ENCODE results near the gene KIAA1217. TPM values are rescaled to one million over a fixed set of nuclear protein-coding genes. Genes with fewer than 3 reads are reported as not detected.

Gene KIAA1217
- polyA plus RNA-seq, 1 of the 3 experiments (the other 2 are of a cell fraction), result 7.2 TPM

DNA sequence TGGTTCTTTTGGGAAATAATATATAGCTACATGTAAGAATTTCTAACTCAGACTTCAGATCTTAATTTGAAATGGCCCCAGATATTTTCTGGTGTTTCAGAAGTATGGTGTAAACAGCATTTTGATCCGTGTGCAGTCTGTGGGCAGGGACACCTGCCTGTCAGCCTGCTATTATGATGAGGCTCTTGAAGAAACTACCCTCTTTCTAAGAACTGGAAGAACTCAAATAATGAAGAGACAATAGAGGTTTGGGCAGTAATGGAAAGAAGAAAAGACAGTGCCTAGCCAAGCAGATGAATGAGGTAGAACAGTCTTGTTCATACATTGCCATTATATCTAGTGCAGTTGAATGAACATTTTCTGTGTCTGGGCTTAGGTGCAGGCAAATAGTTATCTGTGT is 258.2 kb downstream of the KIAA1217 start:
- no peaks in the 10 kb centered on the region for H3K9me3 ChIP-seq
- no peaks in the 10 kb centered on the region for H3K27me3 ChIP-seq (ENCODE audit: insufficient read depth)
- DNase-seq, result no peak
- peak overlapping the region; percentile 38 to 50; a peak in 3 of 4 replicates for H3K4me3 ChIP-seq (ENCODE audit: low read depth in 2 of 2, low read length in 1 of 2)
- peaks cover 23% of the 10 kb centered on the region for H3F3A ChIP-seq (replicated peaks; ENCODE audit: insufficient read depth)
- POLR2A ChIA-PET, result no interaction called here
- H3K9me2 ChIP-seq, result no peaks in the 10 kb centered on the region
- peaks cover 28 to 40% of the 10 kb centered on the region in 2 experiments for H3K4me1 ChIP-seq (ENCODE audit: control insufficient read depth in 1 of 2, insufficient read depth in 2 of 2, low read depth in 1 of 2, low read length in 1 of 2)
- H3K4me2 ChIP-seq, result peak overlapping the region; percentile 61
- TF ChIP-seq ELF1 (IDR thresholded peaks at IDR 0.05) (no peak), FOSL2 (IDR thresholded peaks at IDR 0.05; ENCODE audit: borderline replicate concordance, low read depth) (no peak), NFIC (IDR thresholded peaks at IDR 0.05; ENCODE audit: borderline replicate concordance) (no peak), EP300 (IDR thresholded peaks at IDR 0.05; ENCODE audit: borderline replicate concordance in 1 of 2, low read depth in 1 of 2, low read length in 1 of 2) (no peak), SIN3A (IDR thresholded peaks at IDR 0.05; ENCODE audit: borderline replicate concordance, low read depth, low read length) (no peak), FOXJ3 (CRISPR knock-in tag; IDR thresholded peaks at IDR 0.05) (no peak), MXI1 (IDR thresholded peaks at IDR 0.05; ENCODE audit: low read depth, low read length) (no peak), POLR2AphosphoS5 (IDR thresholded peaks at IDR 0.05; ENCODE audit: low read depth, low read length) (no peak), RAD21 (IDR thresholded peaks at IDR 0.05; ENCODE audit: low read length) (no peak)
- TF ChIP-seq, protein P1, sequence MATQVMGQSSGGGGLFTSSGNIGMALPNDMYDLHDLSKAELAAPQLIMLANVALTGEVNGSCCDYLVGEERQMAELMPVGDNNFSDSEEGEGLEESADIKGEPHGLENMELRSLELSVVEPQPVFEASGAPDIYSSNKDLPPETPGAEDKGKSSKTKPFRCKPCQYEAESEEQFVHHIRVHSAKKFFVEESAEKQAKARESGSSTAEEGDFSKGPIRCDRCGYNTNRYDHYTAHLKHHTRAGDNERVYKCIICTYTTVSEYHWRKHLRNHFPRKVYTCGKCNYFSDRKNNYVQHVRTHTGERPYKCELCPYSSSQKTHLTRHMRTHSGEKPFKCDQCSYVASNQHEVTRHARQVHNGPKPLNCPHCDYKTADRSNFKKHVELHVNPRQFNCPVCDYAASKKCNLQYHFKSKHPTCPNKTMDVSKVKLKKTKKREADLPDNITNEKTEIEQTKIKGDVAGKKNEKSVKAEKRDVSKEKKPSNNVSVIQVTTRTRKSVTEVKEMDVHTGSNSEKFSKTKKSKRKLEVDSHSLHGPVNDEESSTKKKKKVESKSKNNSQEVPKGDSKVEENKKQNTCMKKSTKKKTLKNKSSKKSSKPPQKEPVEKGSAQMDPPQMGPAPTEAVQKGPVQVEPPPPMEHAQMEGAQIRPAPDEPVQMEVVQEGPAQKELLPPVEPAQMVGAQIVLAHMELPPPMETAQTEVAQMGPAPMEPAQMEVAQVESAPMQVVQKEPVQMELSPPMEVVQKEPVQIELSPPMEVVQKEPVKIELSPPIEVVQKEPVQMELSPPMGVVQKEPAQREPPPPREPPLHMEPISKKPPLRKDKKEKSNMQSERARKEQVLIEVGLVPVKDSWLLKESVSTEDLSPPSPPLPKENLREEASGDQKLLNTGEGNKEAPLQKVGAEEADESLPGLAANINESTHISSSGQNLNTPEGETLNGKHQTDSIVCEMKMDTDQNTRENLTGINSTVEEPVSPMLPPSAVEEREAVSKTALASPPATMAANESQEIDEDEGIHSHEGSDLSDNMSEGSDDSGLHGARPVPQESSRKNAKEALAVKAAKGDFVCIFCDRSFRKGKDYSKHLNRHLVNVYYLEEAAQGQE (IDR thresholded peaks at IDR 0.05; ENCODE audit: low read depth, low read length), result no peak
- TF ChIP-seq, protein P2, sequence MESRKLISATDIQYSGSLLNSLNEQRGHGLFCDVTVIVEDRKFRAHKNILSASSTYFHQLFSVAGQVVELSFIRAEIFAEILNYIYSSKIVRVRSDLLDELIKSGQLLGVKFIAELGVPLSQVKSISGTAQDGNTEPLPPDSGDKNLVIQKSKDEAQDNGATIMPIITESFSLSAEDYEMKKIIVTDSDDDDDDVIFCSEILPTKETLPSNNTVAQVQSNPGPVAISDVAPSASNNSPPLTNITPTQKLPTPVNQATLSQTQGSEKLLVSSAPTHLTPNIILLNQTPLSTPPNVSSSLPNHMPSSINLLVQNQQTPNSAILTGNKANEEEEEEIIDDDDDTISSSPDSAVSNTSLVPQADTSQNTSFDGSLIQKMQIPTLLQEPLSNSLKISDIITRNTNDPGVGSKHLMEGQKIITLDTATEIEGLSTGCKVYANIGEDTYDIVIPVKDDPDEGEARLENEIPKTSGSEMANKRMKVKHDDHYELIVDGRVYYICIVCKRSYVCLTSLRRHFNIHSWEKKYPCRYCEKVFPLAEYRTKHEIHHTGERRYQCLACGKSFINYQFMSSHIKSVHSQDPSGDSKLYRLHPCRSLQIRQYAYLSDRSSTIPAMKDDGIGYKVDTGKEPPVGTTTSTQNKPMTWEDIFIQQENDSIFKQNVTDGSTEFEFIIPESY (IDR thresholded peaks at IDR 0.05; ENCODE audit: borderline replicate concordance, low read depth), result no peak
- peak overlapping the region in 1 of 2 experiments; percentile 96; a peak in 3 of 4 replicates for H3K27ac ChIP-seq (ENCODE audit: low read depth in 2 of 2, low read length in 1 of 2)
- no peak overlapping the region for H2AFZ ChIP-seq (ENCODE audit: low read depth)
- WGBS (ENCODE audit: low lambda C conversion rate), result 75% methylated on average over 1 of the region's 1 CpG
- H4K20me1 ChIP-seq (ENCODE audit: insufficient read depth), result no peaks in the 10 kb centered on the region
- CTCF ChIA-PET, result interaction anchor here (1.5 kb wide), 1 partner anchor 35 kb away, joined by 4 read pairs; no protein-coding TSS in a partner anchor
- peaks cover 16% of the 10 kb centered on the region; the same call in 1 of the 2 replicates for H3K79me2 ChIP-seq (ENCODE audit: insufficient read depth)
- no peaks in the 10 kb centered on the region for H3K36me3 ChIP-seq (replicated peaks in 1 of 2; ENCODE audit: control insufficient read depth in 1 of 2, insufficient read depth in 2 of 2, low read length in 1 of 2)
- H3K9ac ChIP-seq, result peak overlapping the region; percentile 65; the same call in 1 of the 2 replicates

DNA sequence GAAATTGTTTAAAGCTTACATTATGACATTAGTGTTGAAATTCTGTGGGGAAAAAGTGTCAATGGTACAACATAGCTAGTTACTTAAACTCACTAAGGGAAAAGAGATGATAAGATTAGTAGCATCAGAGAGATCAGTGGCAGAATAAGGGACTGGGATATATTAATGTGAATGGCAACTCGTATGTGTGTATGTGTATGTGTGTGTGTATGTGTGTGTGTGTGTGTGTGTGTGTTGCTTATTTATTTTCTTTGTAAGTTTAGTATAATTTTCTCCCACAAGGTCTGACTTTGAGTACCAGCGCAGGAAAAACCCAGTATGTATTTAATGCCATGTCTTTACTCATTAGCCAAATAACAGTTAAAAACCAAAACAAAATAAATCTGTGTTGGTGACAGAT is 258.7 kb downstream of the KIAA1217 start:
- no peak overlapping the region for H2AFZ ChIP-seq (ENCODE audit: low read depth)
- ChIA-PET CTCF (no interaction called here), POLR2A (no interaction called here)
- H3K9me2 ChIP-seq, result no peaks in the 10 kb centered on the region
- DNase-seq, result no peak
- peaks cover 16% of the 10 kb centered on the region; the same call in 1 of the 2 replicates for H3K79me2 ChIP-seq (ENCODE audit: insufficient read depth)
- no peaks in the 10 kb centered on the region for H4K20me1 ChIP-seq (ENCODE audit: insufficient read depth)
- H3K4me1 ChIP-seq (ENCODE audit: control insufficient read depth in 1 of 2, insufficient read depth in 2 of 2, low read depth in 1 of 2, low read length in 1 of 2), result peaks cover 28 to 35% of the 10 kb centered on the region in 2 experiments
- H3K27ac ChIP-seq (ENCODE audit: low read depth in 2 of 2, low read length in 1 of 2), result peak overlapping the region in 1 of 2 experiments; percentile 96; a peak in 1 of 4 replicates
- peak overlapping the region; percentile 38 to 50; a peak in 3 of 4 replicates for H3K4me3 ChIP-seq (ENCODE audit: low read depth in 2 of 2, low read length in 1 of 2)
- WGBS (ENCODE audit: low lambda C conversion rate), result 73% methylated on average over 2 of the region's 2 CpGs
- peak overlapping the region; percentile 65; the same call in 1 of the 2 replicates for H3K9ac ChIP-seq
- H3K4me2 ChIP-seq, result peak overlapping the region; percentile 61
- no peaks in the 10 kb centered on the region for H3K27me3 ChIP-seq (ENCODE audit: insufficient read depth)
- no peak for TF ChIP-seq GABPA (IDR thresholded peaks at IDR 0.05; ENCODE audit: low read depth)
- TF ChIP-seq RFX5 (IDR thresholded peaks at IDR 0.05; ENCODE audit: low read length), result no peak
- TF ChIP-seq SIN3A (IDR thresholded peaks at IDR 0.05; ENCODE audit: borderline replicate concordance, low read depth, low read length), result no peak
- TF ChIP-seq, protein P3, sequence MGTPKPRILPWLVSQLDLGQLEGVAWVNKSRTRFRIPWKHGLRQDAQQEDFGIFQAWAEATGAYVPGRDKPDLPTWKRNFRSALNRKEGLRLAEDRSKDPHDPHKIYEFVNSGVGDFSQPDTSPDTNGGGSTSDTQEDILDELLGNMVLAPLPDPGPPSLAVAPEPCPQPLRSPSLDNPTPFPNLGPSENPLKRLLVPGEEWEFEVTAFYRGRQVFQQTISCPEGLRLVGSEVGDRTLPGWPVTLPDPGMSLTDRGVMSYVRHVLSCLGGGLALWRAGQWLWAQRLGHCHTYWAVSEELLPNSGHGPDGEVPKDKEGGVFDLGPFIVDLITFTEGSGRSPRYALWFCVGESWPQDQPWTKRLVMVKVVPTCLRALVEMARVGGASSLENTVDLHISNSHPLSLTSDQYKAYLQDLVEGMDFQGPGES (IDR thresholded peaks at IDR 0.05; ENCODE audit: low read depth, low read length), result no peak
- TF ChIP-seq, protein P4, sequence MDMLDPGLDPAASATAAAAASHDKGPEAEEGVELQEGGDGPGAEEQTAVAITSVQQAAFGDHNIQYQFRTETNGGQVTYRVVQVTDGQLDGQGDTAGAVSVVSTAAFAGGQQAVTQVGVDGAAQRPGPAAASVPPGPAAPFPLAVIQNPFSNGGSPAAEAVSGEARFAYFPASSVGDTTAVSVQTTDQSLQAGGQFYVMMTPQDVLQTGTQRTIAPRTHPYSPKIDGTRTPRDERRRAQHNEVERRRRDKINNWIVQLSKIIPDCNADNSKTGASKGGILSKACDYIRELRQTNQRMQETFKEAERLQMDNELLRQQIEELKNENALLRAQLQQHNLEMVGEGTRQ (IDR thresholded peaks at IDR 0.05; ENCODE audit: borderline replicate concordance, low read depth, low read length), result no peak
- TF ChIP-seq POLR2AphosphoS5 (IDR thresholded peaks at IDR 0.05; ENCODE audit: low read depth, low read length), result no peak
- TF ChIP-seq RCOR1 (IDR thresholded peaks at IDR 0.05; ENCODE audit: low read length), result no peak
- no peak for TF ChIP-seq TCF12 (IDR thresholded peaks at IDR 0.05)
- no peak for TF ChIP-seq MEF2A (IDR thresholded peaks at IDR 0.05; ENCODE audit: borderline replicate concordance, low read depth)
- TF ChIP-seq FOXJ3 (CRISPR knock-in tag; IDR thresholded peaks at IDR 0.05), result no peak
- TF ChIP-seq RXRA (IDR thresholded peaks at IDR 0.05; ENCODE audit: borderline replicate concordance, low read depth), result no peak
- H3F3A ChIP-seq (replicated peaks; ENCODE audit: insufficient read depth), result peaks cover 21% of the 10 kb centered on the region
- peaks cover 0 to 2% of the 10 kb centered on the region in 2 experiments for H3K36me3 ChIP-seq (replicated peaks in 1 of 2; ENCODE audit: control insufficient read depth in 1 of 2, insufficient read depth in 2 of 2, low read length in 1 of 2)
- no peaks in the 10 kb centered on the region for H3K9me3 ChIP-seq
